Measurements from ENCODE around the gene TNPO3. TPM values are rescaled to one million over a fixed set of nuclear protein-coding genes. Genes with fewer than 3 reads are reported as not detected.
"Not testable (repeated sequence)": the region's sequence is repeated elsewhere in the genome, so short reads cannot be mapped to it uniquely, and the experiment has no call there.

Gene TNPO3
- polyA plus RNA-seq, 1 donor: 30.9 TPM

GRCh38 chr7:128920913-128921582, 133.9 kb downstream of the TNPO3 start:
- DNase-seq: no peak

- DNase-seq: no peak
Measured at GRCh38 chr7:128919881-128920799, 134.8 kb downstream of the TNPO3 start.

- DNase-seq: no peak
Measured at GRCh38 chr7:128919241-128919640, 135.7 kb downstream of the TNPO3 start.

- DNase-seq: no peak
Measured at GRCh38 chr7:128918016-128918665, 136.8 kb downstream of the TNPO3 start.

GRCh38 chr7:128917122-128917521, 137.8 kb downstream of the TNPO3 start:
- no peak for DNase-seq

GRCh38 chr7:128916643-128916915, 138.3 kb downstream of the TNPO3 start:
- no peak for DNase-seq

GRCh38 chr7:128915841-128916642, 138.9 kb downstream of the TNPO3 start:
- DNase-seq: no peak

- no peak for DNase-seq
Measured at GRCh38 chr7:128915271-128915819, 139.6 kb downstream of the TNPO3 start.

GRCh38 chr7:128914566-128915151, 140.3 kb downstream of the TNPO3 start:
- DNase-seq: no peak

- DNase-seq: no peak
Measured at GRCh38 chr7:128913870-128914565, 140.9 kb downstream of the TNPO3 start.

- DNase-seq: not testable (repeated sequence)
Measured at GRCh38 chr7:128912709-128913495, 142.0 kb downstream of the TNPO3 start.

- DNase-seq: no peak
Measured at GRCh38 chr7:128912281-128912680, 142.6 kb downstream of the TNPO3 start.

GRCh38 chr7:128911423-128912031, 143.4 kb downstream of the TNPO3 start:
- peak; percentile 63 for DNase-seq

GRCh38 chr7:128910569-128910945, 144.4 kb downstream of the TNPO3 start, which contains the start of gene KCP:
KCP (minus strand) TSS chr7:128910709; CDS start chr7:128910676, 33 bp downstream.
- DNase-seq: no peak

- DNase-seq: no peak
Measured at GRCh38 chr7:128909625-128910568, 145.0 kb downstream of the TNPO3 start.

GRCh38 chr7:128908750-128909624, 145.9 kb downstream of the TNPO3 start:
- no peak for DNase-seq

GRCh38 chr7:128906766-128907559, 147.9 kb downstream of the TNPO3 start:
- DNase-seq: no peak

All from hindlimb muscle (tissue), 1 donor.